ENCODE results near the gene ILK. TPM values are rescaled to one million over a fixed set of nuclear protein-coding genes. Genes with fewer than 3 reads are reported as not detected.

The ILK gene
- total RNA-seq, 1 experiment from 2014 or later, result 210 TPM

- peak; percentile 97 for DNase-seq (ENCODE audit: low spot score)
Observed at GRCh38 chr11:6606471-6607189, 3.1 kb downstream of the ILK start.

DNA sequence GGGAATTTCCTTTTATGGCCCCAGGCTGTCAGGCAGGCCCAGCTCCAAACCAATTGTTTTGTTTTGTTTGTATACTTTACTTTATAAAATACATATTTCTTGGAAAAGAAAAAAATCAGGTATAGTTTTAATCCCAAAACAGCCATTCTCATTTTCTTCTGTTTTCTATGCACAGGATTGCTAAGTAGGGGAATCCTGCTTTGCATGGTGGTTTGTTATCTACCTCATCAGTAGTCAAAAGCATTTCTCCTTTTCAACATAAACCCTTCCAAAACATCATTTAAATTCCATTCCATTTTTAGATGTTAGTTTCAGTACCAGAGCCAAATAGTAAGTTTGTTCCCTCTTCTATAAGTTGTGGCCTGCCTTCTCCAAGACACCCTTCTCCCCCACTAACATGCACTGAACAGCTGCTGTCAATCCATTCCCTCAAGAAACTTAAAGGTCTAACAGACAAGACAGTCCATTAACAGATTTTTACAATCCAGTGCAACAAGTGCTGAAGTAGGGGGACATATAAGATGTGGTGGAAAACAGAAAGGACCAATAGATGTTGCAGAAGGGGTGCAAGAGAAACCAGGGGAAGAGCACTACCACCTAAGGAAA, 3.7 kb downstream of the ILK start:
- DNase-seq (ENCODE audit: low spot score), result no peak

- DNase-seq (ENCODE audit: low spot score), result no peak
Observed at GRCh38 chr11:6608011-6608410, 4.4 kb downstream of the ILK start.

GRCh38 chr11:6608726-6609501, 5.3 kb downstream of the ILK start:
- DNase-seq (ENCODE audit: low spot score), result no peak

DNA sequence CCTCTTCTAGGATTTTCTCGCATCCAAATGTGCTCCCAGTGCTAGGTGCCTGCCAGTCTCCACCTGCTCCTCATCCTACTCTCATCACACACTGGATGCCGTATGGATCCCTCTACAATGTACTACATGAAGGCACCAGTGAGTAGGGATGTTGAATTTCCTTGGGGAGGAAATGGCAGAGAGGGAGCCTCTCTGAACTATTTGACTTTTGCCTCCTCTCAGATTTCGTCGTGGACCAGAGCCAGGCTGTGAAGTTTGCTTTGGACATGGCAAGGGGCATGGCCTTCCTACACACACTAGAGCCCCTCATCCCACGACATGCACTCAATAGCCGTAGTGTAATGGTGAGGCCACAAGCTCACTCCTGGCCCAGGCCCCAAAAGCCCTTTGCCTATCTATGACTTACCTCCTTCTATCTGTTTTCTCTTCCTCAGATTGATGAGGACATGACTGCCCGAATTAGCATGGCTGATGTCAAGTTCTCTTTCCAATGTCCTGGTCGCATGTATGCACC, 6.0 kb downstream of the ILK start:
- DNase-seq (ENCODE audit: low spot score), result no peak

DNA sequence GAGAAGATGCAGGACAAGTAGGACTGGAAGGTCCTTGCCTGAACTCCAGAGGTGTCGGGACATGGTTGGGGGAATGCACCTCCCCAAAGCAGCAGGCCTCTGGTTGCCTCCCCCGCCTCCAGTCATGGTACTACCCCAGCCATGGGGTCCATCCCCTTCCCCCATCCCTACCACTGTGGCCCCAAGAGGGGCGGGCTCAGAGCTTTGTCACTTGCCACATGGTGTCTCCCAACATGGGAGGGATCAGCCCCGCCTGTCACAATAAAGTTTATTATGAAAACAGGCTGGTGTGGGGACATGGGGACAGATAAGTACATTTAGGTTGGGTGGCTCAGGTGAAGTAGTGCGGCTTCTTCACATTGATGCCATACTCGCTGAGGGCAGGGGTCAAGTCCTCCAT, 7.0 kb downstream of the ILK start:
- DNase-seq (ENCODE audit: low spot score), result no peak

DNA sequence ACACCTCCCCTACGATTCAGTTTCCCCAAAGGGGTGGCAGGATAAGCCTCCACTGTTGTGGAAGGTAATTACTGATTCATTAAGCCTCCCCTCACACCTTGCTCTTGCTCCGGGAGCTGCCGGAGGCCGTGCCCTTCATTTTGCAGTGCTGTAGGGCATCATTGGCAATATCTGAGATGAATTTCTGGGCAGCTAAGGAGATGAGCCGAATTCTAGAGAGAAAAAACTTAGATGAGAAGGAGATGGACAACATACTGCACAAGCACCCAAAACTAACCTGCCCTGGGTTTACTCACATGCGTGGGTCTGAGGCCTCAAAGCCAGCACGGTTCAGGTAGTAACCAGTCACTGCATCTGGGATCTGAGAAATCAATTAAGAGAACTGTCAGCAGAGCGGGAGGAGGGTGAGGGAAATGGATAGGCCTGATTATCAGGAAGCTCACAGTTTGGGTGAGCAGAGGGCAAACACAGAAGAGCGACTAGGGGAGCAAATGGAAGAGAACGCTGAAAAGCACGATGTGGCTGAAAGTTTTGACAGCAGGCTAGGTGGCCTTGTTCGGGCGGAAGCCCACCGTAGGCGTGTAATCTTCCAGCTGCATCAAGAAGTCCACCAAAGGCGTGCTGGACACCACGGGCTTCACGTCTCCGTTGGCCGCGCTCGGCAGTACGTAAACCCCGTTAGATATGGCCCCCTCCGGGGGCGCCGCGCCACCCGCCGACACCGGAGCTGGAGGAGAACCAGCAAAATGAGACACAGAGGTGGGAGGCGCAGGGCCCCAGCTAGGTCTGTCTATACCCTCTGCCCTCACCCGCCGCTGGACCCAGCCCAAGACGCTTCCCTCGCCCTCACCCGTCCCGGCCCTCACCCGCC, 7.8 kb downstream of the ILK start:
- no peak for DNase-seq (ENCODE audit: low spot score)

- no peak for DNase-seq (ENCODE audit: low spot score)
Observed at GRCh38 chr11:6611963-6612212, 8.3 kb downstream of the ILK start.

- peak; percentile 93 for DNase-seq (ENCODE audit: low spot score)
Observed at GRCh38 chr11:6612213-6613041, 8.9 kb downstream of the ILK start, which contains the start of gene TAF10. TAF10 (minus strand) TSS chr11:6612216; CDS start chr11:6612189, 27 bp downstream.

DNA sequence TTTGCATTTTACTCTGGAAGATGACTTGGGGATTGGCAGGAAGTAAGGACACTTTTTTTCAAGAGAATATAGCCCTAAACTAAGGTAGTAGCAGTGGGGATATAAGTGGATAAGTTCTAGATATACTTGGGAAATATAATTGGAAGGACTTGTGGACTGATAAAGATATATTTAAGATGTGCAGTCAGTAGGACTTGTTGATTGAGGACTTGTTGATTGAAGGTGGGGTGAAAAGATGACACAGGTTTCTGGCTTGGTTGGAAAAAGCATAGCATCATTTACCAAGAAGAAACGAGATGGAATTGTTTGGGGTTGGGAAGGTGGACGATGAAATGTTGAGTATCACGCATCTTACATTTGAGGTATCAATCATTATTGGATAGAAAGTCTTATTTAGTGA, 9.9 kb downstream of the ILK start:
- DNase-seq (ENCODE audit: low spot score), result no peak

GRCh38 chr11:6614446-6614845, 10.9 kb downstream of the ILK start:
- DNase-seq (ENCODE audit: low spot score), result no peak

GRCh38 chr11:6615046-6615445, 11.5 kb downstream of the ILK start:
- DNase-seq (ENCODE audit: low spot score), result no peak

- DNase-seq (ENCODE audit: low spot score), result no peak
Observed at GRCh38 chr11:6615882-6616585, 12.5 kb downstream of the ILK start.

- no peak for DNase-seq (ENCODE audit: low spot score)
Observed at GRCh38 chr11:6616596-6617250, 13.1 kb downstream of the ILK start.

- DNase-seq (ENCODE audit: low spot score), result no peak
Observed at GRCh38 chr11:6617315-6617781, 13.8 kb downstream of the ILK start.

DNA sequence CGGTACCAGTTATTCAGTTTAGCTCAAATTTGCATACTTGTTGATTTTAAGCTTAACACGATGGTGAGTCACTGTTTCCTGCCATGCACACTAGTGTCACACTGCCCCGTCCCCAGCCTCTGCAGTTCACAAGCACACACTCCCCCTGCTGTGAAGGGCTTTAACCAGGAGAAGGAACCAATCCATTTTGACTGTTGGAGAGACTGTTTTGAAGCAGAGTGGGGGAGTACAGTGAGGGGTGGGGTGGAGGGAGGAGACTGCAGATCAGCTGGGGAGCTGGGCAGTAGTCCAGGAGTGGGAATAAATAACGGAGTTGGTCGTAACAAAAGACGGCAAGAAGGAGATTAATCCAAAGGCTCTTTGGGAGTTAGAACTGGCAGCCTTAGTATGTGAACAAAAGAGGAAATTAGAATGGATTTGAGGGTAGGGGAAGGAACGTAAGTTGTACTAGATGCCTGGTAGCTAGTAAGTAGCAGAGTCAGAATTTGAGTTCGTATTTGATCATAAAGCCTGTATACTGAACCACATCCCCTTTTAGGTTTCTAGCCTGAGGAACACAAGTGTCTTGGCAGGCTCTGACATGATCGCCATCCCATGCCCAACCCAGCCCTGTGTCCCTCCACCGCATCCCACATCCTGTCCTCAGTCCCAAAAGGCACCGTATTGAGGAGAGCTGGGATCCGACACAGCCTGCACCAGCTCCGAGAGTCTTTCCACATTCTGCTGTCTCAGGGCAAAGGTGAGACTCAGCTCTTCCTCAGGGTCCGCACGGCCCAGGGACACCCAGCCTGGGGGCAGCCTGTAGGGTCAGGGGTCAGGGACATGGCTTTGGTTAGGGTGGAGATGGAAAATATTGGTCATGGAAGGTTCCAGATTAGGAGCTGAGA, 14.8 kb downstream of the ILK start:
- peak; percentile 61 for DNase-seq (ENCODE audit: low spot score)

DNA sequence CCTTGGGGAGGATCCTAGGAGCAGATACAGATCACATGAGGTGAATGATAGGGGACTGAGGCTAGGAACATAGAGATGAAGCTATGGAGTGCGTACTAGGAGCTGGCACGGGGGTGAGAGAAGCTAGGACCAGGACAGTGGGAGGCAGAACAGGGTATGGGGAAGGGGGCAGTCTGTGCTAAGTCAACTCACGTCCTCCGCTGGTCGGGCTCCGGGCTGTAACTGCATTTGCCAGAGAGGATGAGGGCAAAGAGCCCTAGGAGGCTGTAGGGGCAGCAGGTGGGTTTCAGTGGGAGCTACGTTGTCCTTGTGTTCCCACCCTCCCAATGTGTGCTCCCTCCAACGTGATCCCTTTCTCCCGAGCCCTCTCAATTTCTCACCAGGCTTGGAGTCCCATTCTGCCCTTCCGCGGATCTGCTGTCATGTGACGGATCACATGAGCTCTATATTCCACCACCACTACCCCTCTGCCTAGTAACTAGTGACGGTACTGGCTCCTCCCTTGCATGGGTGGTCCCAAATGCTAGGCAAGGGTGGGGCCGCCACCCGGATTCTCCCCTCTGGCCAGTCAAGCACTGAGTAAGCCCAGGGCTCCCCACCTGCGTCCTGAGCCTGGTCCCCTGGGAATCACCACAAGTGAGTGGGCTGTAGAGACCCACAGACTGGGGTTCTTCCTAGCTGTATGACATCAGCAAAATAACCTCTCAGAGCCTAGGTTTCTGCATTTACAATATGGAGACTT, 15.6 kb downstream of the ILK start, which contains the start of gene TPP1:
Gene TPP1 (minus strand): TSS at position 419 of the 742 bp plus-strand sequence. CDS start 22 bp downstream, at position 397.
- peak; percentile 94 for DNase-seq (ENCODE audit: low spot score)

DNA sequence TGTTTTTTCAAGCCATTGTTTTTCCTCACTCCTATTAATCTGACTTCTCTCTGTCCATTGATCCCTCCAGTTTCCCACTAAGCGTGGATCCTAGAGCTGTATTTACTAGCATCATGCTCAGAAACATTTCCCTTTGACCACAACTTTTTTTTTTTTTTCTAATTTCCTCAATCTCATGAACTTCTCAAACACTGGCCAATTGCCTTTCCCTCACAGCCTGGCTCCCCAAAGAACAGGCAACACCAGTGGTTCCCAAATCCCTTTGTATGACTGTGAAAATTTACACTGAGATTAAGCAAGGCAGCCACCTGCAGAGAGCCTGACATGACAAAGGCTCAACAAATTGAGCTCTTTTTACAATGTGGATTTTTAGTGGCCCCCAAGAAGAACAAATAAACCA, 17.1 kb downstream of the ILK start:
- DNase-seq (ENCODE audit: low spot score), result no peak
